Stimulated activated CD4-positive, alpha-beta T cell treated with anti-CD3 and anti-CD28 coated beads, Interleukin-1b, Interleukin-23, amount 100 ng/mL, for 1 hour (primary cell): ENCODE data around the gene SPTSSA.
"Not testable (repeated sequence)": the region's sequence is repeated elsewhere in the genome, so short reads cannot be mapped to it uniquely, and the experiment has no call there.

Experiments
- DNase-seq, 2 donors: peaks; one replicate each; pipeline ENCODE4 v3.0.0-alpha.2; 2020; ENCODE audit warnings: low read depth in 2 of 2

The SPTSSA gene

GRCh38 chr14:34472706-34473279 is 10.8 kb upstream of the SPTSSA start:
- no peak for DNase-seq

DNA sequence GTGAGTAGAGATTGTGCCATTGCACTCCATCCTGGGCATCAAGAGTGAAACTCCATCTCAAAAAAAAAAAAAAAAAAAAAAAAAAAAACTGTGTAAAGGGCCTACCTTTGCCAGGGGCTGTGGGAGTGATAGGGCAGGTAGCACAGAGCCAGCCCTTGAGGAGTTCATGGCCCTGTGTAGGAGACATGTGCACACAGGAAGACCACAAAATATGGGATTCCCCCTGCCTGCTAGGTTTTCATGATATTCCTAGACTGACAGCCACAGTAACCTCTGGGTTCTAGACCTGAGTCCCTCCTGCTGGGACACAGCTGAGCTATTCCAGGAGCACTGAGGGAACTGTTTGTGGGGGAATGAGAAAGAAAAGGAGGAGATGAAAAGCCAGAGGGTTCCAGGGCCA is 8.3 kb upstream of the SPTSSA start:
- no peak for DNase-seq

DNA sequence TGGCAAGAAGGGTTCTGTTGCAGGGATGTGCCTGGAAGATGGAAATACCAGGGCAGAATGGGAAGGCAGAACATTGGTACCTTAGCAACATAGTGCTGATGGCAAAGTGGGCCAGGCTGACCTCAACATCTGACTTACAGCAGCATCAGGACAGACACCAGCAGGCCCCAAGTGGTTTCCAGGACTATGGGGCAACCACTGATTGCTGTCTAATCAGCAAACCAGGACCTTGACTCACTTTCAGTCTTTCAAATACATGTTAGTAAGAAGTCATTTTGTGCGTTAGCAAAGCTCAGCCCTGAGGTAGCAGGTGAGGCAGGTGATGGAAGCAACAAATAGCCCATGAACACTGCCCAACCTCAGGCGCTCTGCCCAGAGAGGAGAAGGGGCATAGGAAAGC is 4.7 kb upstream of the SPTSSA start:
- no peak for DNase-seq

DNA sequence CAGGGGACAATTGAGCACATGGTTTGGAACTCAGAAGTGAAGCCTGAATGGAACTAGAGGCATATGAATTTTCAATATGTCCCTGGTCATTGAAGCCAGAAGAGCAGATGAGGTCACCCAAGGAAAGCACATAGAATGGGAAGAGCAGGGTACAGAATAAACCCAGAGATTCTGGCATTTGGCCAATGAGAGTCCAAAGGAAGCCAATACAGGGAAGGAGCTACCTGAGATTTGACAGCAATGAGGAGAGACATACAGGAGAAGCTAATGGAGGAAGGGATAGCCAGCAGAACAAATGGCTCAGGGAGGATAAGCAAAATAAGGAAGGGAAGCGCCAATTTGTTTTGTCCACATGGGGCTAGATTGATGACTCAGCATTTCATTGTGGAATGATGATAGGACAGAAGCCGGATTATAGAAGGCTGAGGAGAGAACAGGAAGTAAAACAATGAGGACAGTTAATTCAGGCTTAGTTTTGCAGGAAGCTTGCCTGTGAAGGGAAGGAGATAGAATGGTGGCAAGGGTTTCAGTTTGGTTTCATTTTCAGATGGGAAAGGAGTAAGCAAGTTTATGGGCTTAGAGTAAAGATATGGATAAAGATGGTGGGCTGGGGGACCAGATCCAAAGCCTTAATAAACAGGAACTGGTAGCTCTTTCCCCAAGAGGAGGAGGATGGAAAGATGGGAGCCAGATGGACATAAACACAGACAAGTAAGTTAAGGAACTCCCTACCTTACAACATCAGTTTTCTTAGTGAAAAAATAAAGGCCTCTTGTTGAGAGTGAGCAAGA is 3.2 kb upstream of the SPTSSA start:
- DNase-seq: no peak

GRCh38 chr14:34463598-34463961 is 1.5 kb upstream of the SPTSSA start:
- no peak for DNase-seq

DNA sequence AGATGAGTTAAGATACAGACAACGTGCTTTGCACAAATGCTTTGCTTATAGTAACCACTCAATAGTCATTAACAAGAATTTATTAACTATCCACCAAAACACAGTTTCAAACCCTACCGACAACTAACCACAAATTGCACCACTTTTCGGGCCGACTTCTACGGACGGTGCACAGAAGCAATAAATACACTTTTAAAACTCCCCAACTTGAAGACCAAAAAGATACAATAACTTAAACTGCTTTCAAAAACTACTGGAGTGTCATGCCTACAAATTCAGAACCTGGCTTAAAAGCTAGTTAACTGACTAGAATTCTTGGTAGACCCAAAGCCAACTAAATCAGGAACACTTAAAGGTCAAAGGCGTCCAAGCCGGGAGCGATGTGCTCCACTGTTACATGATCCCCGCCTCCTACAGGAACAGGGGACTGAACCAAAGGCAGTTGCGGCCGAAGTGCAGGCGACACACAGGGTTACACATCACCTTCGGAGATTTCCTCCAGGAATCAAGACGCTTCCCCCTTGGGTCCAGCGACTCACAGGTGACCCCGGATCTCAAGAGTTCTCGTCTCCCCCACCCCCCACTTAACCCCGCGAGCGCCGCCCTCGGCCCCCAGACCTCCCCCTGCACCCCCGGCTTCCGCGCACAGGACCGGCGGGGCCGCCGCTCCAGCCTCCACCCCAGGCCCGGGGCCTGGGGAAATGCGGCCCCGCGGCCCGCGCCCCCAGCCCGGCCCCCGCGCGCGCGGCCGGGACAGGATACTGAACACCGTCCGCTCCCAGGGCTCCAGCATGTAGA is 507 bp downstream of the SPTSSA start:
- no peak for DNase-seq

DNA sequence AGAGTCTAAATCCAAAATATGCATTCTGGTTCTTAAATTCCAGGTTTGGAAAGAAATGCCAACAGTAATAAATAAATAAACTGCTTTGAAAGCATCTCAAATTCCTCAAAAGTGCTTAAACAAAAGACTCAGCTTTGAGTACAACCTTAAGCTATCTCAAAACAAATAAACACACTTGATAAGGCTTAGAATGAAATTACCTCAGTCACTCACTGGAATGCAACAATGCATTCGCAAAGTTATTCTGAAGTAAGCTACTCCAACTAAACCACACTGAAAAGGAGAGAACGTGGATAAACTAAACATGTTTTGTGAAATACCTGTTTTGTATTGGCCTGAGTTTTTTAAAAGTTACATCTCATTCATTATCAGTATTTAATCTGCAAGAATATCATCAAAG is 1.2 kb downstream of the SPTSSA start:
- no peak for DNase-seq

GRCh38 chr14:34460295-34460694 is 1.7 kb downstream of the SPTSSA start:
- DNase-seq: no peak

- no peak for DNase-seq
These were observed 4.9 kb downstream of the SPTSSA start for GRCh38 chr14:34457186-34457585.

DNA sequence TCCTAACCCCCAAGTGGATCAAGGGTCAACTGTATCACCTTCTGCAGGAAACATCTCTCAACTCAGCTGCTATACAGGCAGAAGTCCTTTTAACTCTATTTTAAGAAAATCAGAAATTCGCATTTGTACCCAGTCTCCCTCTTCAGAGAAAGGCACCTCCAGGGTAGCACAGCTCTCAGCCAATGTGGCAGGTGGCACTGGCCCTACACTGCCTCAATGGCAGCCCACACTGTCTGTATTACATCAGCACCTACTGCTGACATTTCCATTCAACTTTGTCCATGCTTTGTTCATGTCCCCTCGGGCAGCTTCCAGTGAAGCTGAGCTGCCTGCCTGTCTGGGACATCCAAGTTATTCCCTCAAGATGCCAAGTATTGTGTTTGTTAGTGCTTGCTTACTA is 8.8 kb downstream of the SPTSSA start:
- no peak for DNase-seq

DNA sequence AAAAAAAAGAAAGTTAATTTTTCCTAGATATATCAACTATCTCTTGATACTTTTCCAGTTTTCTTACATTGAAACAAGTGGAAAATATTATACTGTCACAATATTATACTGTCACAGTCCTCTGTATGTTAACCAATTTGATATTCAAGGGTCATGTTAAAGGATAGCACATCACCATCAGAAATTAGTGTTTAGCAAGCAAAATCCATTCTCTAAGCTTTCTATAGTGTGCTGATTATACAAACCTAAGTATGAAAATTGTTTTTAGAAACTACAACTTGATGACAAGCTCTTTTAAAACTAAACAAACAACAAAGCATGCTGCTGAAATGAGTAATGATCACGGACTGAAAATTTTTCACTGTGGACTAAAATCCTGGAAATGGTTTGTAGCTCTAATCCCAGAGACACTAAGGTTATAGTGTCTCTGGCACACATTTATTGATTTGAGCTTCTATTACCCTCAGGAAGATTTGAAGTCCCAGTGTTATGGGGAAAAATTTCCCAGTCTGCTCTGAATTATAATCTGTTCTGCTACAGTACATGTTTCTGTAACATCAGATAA is 9.7 kb downstream of the SPTSSA start:
- DNase-seq: no peak

- DNase-seq: no peak
These were observed 11.1 kb downstream of the SPTSSA start for GRCh38 chr14:34450958-34451357.

GRCh38 chr14:34450542-34450915 is 11.5 kb downstream of the SPTSSA start:
- no peak for DNase-seq

DNA sequence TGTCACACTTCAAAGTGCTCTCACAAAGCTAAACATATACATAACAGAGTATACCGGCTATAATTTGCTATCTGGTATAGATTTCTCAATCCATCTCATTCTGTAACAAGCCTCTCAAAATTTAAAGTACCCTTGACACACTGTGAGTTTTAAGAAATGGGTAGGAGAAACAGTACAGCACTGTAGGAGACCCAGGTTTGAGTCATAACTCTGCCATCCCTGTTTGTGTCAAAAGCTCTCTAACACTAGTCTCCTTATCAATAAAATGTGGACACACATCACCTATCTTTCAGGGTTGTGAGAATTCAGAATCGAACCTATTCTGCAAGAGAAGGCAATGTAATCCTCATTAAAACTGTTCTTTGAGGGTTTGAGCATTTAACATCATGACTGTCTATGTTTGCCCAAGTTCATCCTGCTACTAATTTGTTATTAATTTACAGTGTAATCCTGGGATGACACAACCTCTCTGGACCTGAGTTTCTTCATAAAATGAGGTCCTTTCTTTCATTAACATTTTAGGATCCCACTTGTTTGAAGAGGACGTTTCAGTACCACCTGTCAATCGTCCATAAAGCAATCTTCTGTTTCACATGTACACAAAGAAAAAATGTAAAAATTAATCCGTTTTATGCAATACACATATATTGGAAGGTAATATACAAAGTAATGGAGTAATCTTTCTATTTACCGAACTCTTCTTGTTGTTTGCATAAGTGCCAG is 12.1 kb downstream of the SPTSSA start:
- no peak for DNase-seq

DNA sequence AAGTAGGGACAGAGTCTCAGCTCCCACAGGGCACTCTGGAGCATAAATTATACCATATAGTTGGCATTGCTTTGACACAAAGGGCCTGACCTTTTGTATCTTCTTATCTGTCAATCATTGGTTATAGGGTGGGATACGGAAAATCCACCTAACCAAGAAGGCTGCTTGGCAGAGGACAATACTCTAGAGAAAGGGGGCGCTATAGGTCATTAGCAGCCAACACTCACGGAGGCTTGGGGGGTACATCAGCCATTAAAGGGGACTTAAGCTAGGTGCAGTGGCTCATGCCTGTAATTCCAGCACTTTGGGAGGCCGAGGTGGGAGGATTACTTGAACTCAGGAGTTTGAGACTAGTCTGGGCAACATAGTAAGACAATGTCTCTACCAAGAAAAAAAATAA is 22.9 kb downstream of the SPTSSA start:
- no peak for DNase-seq

GRCh38 chr14:34438438-34438837 is 23.6 kb downstream of the SPTSSA start:
- no peak for DNase-seq

DNA sequence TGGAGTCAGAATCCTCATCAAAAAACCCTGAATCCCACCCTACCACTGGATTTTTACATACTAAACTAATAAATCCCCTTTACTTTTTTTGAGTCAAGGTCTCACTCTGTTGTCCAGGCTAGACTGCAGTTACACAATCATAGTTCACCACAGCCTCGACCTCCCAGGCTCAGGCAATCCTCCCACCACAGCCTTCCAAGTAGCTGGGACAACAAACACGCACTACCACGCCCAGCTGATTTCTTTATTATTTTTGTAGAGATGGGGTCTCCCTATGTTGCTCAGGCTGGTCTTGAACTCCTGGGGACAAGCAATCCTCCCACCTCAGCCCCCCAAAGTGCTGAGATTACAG is 24.3 kb downstream of the SPTSSA start:
- DNase-seq: no peak

- no peak for DNase-seq
These were observed 24.9 kb downstream of the SPTSSA start for GRCh38 chr14:34436960-34437728.

GRCh38 chr14:34436118-34436905 is 25.7 kb downstream of the SPTSSA start:
- no peak for DNase-seq

DNA sequence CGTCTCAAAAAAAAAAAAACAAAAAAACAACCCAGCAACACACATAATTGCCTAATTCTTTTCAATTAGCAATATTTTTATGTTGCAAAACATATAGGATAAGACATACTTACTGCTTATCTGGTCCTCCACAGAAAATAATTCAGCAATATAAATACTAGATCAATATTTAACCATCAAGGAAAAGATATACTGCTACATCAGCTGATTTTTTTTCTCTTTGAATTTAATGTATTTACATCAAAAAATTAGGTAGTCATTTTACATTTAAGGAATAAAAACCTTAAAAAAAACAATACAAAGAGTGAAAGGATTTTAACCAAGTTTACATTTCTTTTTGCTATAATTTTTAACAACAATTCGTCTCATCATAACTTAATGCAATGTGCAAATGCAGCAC is 28.1 kb downstream of the SPTSSA start:
- no peak for DNase-seq

DNA sequence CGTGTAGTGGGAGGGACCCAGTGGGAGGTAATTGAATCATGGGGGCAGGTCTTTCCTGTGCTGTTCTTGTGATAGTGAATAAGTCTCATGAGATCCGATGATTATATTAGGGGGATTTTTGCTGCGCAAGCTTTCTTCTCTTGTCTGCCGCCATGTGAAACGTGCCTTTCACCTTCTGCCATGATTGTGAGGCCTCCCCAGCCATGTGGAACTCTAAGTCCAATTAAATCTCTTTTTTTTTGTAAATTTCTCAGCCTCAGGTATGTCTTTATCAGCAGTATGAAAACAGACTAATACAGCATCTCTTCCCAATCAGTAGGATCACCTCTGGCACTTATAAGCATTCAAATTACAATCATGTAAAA is 34.0 kb downstream of the SPTSSA start:
- DNase-seq: not testable (repeated sequence)
